Measurements from ENCODE around the gene PIK3R4.

The PIK3R4 gene

GRCh38 chr3:130746246-130747039 lies at the start of gene PIK3R4:
PIK3R4 (minus strand) TSS chr3:130746829; CDS start chr3:130745218, 1,611 bp downstream.
- DNase-seq (ENCODE audit: low read depth in 2 of 2): peak; percentile 88 to 89

GRCh38 chr3:130795396-130795795 lies 48.8 kb upstream of the PIK3R4 start:
- no peak for DNase-seq (ENCODE audit: low read depth in 2 of 2)

GRCh38 chr3:130792246-130792645 lies 45.6 kb upstream of the PIK3R4 start:
- DNase-seq (ENCODE audit: low read depth in 2 of 2): no peak

GRCh38 chr3:130789782-130790322 lies 43.2 kb upstream of the PIK3R4 start:
- no peak for DNase-seq (ENCODE audit: low read depth in 2 of 2)

- no peak for DNase-seq (ENCODE audit: low read depth in 2 of 2)
Measured at GRCh38 chr3:130787422-130788068, 40.9 kb upstream of the PIK3R4 start.

GRCh38 chr3:130786306-130786705 lies 39.7 kb upstream of the PIK3R4 start:
- DNase-seq (ENCODE audit: low read depth in 2 of 2): no peak

- DNase-seq (ENCODE audit: low read depth in 2 of 2): no peak
Measured at GRCh38 chr3:130783629-130784028, 37.0 kb upstream of the PIK3R4 start.

GRCh38 chr3:130779486-130779885 lies 32.9 kb upstream of the PIK3R4 start:
- no peak for DNase-seq (ENCODE audit: low read depth in 2 of 2)

- no peak for DNase-seq (ENCODE audit: low read depth in 2 of 2)
Measured at GRCh38 chr3:130779031-130779430, 32.4 kb upstream of the PIK3R4 start.

GRCh38 chr3:130773366-130773765 lies 26.7 kb upstream of the PIK3R4 start:
- no peak for DNase-seq (ENCODE audit: low read depth in 2 of 2)

- DNase-seq (ENCODE audit: low read depth in 2 of 2): no peak
Measured at GRCh38 chr3:130772129-130772528, 25.5 kb upstream of the PIK3R4 start.

GRCh38 chr3:130770644-130771043 lies 24.0 kb upstream of the PIK3R4 start:
- no peak for DNase-seq (ENCODE audit: low read depth in 2 of 2)

GRCh38 chr3:130761730-130762311 lies 15.2 kb upstream of the PIK3R4 start:
- no peak for DNase-seq (ENCODE audit: low read depth in 2 of 2)

GRCh38 chr3:130760922-130761321 lies 14.3 kb upstream of the PIK3R4 start:
- DNase-seq (ENCODE audit: low read depth in 2 of 2): no peak

GRCh38 chr3:130759692-130760338 lies 13.2 kb upstream of the PIK3R4 start:
- no peak for DNase-seq (ENCODE audit: low read depth in 2 of 2)

GRCh38 chr3:130758624-130759369 lies 12.2 kb upstream of the PIK3R4 start:
- no peak for DNase-seq (ENCODE audit: low read depth in 2 of 2)

- DNase-seq (ENCODE audit: low read depth in 2 of 2): no peak
Measured at GRCh38 chr3:130757611-130758150, 11.1 kb upstream of the PIK3R4 start.

GRCh38 chr3:130755666-130756065 lies 9.0 kb upstream of the PIK3R4 start:
- DNase-seq (ENCODE audit: low read depth in 2 of 2): no peak

- DNase-seq (ENCODE audit: low read depth in 2 of 2): no peak
Measured at GRCh38 chr3:130748981-130749380, 2.4 kb upstream of the PIK3R4 start.

GRCh38 chr3:130748467-130748861 lies 1.8 kb upstream of the PIK3R4 start:
- no peak for DNase-seq (ENCODE audit: low read depth in 2 of 2)

GRCh38 chr3:130743354-130743753 lies 3.3 kb downstream of the PIK3R4 start:
- DNase-seq (ENCODE audit: low read depth in 2 of 2): no peak

Data from stimulated activated CD8-positive, alpha-beta memory T cell treated with anti-CD3 and anti-CD28 coated beads, Interleukin-15, amount 100 ng/mL, for 48 hours (primary cell).